Ramos (cell line): ENCODE data around the gene TGFBR3.

ENCODE experiments used
- in situ Hi-C: fragments of 300-500 bp; cut with MboI; formaldehyde crosslinking; loops from one replicate; pipeline ENCODE4 v1.14.3; 2022; ENCODE audit warnings: low sequenced_read_pairs; ENCODE audit not compliant: unreplicated experiment

The TGFBR3 gene

GRCh38 chr1:91701472-91701869, 184.5 kb downstream of the TGFBR3 start:
- in situ Hi-C loops: no loop called here

GRCh38 chr1:91700771-91701471, 185.0 kb downstream of the TGFBR3 start:
- in situ Hi-C loops: no loop called here

- in situ Hi-C loops: no loop called here
These were observed 185.6 kb downstream of the TGFBR3 start for GRCh38 chr1:91700332-91700731.

- in situ Hi-C loops: no loop called here
These were observed 186.5 kb downstream of the TGFBR3 start for GRCh38 chr1:91699339-91699974.

- in situ Hi-C loops: no loop called here
These were observed 188.1 kb downstream of the TGFBR3 start for GRCh38 chr1:91697861-91698260.

- in situ Hi-C loops: no loop called here
These were observed 188.5 kb downstream of the TGFBR3 start for GRCh38 chr1:91697416-91697815.

GRCh38 chr1:91696321-91696720, 189.6 kb downstream of the TGFBR3 start:
- in situ Hi-C loops: no loop called here

GRCh38 chr1:91693557-91693956, 192.4 kb downstream of the TGFBR3 start:
- in situ Hi-C loops: no loop called here

- in situ Hi-C loops: no loop called here
These were observed 194.4 kb downstream of the TGFBR3 start for GRCh38 chr1:91691525-91691924.

- in situ Hi-C loops: no loop called here
These were observed 196.1 kb downstream of the TGFBR3 start for GRCh38 chr1:91689641-91690481.

- in situ Hi-C loops: no loop called here
These were observed 198.5 kb downstream of the TGFBR3 start for GRCh38 chr1:91687452-91687851.

GRCh38 chr1:91685994-91686393, 200.0 kb downstream of the TGFBR3 start:
- in situ Hi-C loops: no loop called here

- in situ Hi-C loops: no loop called here
These were observed 201.3 kb downstream of the TGFBR3 start for GRCh38 chr1:91684481-91685196.

GRCh38 chr1:91683598-91683951, 202.4 kb downstream of the TGFBR3 start:
- in situ Hi-C loops: no loop called here

- in situ Hi-C loops: no loop called here
These were observed 202.9 kb downstream of the TGFBR3 start for GRCh38 chr1:91682882-91683597.

GRCh38 chr1:91680556-91681155, 205.3 kb downstream of the TGFBR3 start:
- in situ Hi-C loops: no loop called here

- in situ Hi-C loops: no loop called here
These were observed 206.5 kb downstream of the TGFBR3 start for GRCh38 chr1:91679446-91679845.

- in situ Hi-C loops: no loop called here
These were observed 209.9 kb downstream of the TGFBR3 start for GRCh38 chr1:91676030-91676429.

- in situ Hi-C loops: no loop called here
These were observed 211.8 kb downstream of the TGFBR3 start for GRCh38 chr1:91674107-91674506.

GRCh38 chr1:91673613-91674012, 212.3 kb downstream of the TGFBR3 start:
- in situ Hi-C loops: no loop called here
